ENCODE results near the gene KRTAP15-1.

DNA sequence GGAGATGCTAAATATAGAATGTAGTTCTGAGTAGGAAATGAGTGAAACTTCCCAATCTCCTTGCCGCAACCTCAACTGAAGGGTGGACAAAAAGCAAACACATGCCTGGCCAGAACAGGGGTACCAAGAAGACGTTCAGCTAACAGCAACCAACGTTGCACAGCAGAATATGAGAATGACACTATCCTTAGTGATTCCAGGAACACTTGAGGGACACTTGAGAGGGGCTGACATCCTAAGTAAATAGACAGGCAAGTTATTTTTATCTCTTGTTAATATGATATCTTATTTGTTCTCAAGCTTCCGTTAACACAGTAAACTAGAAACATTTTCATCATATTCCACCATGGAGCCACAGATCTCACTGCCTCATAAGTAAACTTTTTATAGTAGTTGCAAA is 39.2 kb downstream of the KRTAP15-1 start:
- TF ChIP-seq POLR2A (IDR thresholded peaks at IDR 0.05) = no peak
- no peak for TF ChIP-seq POLR2AphosphoS5 (IDR thresholded peaks at IDR 0.05)

All from breast epithelium (tissue), 3 donors.